Neural progenitor cell (in vitro differentiated cells): Measurements from ENCODE around the gene DEDD. TPM values are rescaled to one million over a fixed set of nuclear protein-coding genes. Genes with fewer than 3 reads are reported as not detected.

Source experiments
- DNase-seq: peaks from one replicate; pipeline ENCODE4 v3.0.0-alpha.2; 2016; ENCODE audit warnings: low spot score
- H2AFZ ChIP-seq: fragments of 200-600 bp; sonication (generic); replicated peaks from 2 replicates; pipeline ENCODE4 v1.6.1; 2016; ENCODE audit warnings: antibody characterized with exemption
- H3F3A ChIP-seq: fragments of 200-600 bp; sonication (generic); 2 replicates; pipeline ENCODE4 v1.6.1; 2016; ENCODE audit warnings: antibody characterized with exemption, low read depth
- H3K27ac ChIP-seq: fragments of 200-600 bp; sonication (generic); 2 replicates; pipeline ENCODE4 v1.5.1; 2016; ENCODE audit warnings: mild to moderate bottlenecking
- H3K27me3 ChIP-seq: fragments of 200-600 bp; sonication (generic); 2 replicates; pipeline ENCODE4 v1.6.1; 2016; ENCODE audit warnings: mild to moderate bottlenecking, moderate library complexity
- H3K36me3 ChIP-seq: fragments of 200-600 bp; sonication (generic); 2 replicates; pipeline ENCODE4 v1.5.1; 2016
- H3K4me1 ChIP-seq: fragments of 200-600 bp; sonication (generic); 2 replicates; pipeline ENCODE4 v1.6.1; 2016; ENCODE audit warnings: mixed run types
- H3K4me2 ChIP-seq: fragments of 200-600 bp; sonication (generic); 2 replicates; pipeline ENCODE4 v1.6.1; 2016
- H3K4me3 ChIP-seq: fragments of 200-600 bp; sonication (generic); 2 replicates; pipeline ENCODE4 v1.5.1; 2016
- H3K79me2 ChIP-seq: fragments of 200-600 bp; sonication (generic); 2 replicates; pipeline ENCODE4 v1.6.1; 2016; ENCODE audit warnings: low read depth
- H3K9ac ChIP-seq: fragments of 200-600 bp; sonication (generic); 2 replicates; pipeline ENCODE4 v1.6.1; 2016
- H3K9me3 ChIP-seq: fragments of 200-600 bp; sonication (generic); 2 replicates; pipeline ENCODE4 v1.5.1; 2016; ENCODE audit warnings: low read depth
- H4K20me1 ChIP-seq: fragments of 200-600 bp; sonication (generic); 2 replicates; pipeline ENCODE4 v1.6.1; 2016; ENCODE audit warnings: low read depth
- H3K27ac Mint-ChIP-seq: 3 replicates; pipeline ENCODE4 v1.8.0; 2021; ENCODE audit warnings: mixed read lengths
- H3K27me3 Mint-ChIP-seq: 2 replicates; pipeline ENCODE4 v1.8.0; 2022; ENCODE audit warnings: low read depth, mild to moderate bottlenecking, inconsistent platforms, moderate library complexity, mixed read lengths; ENCODE audit not compliant: insufficient read depth
- H3K36me3 Mint-ChIP-seq: 3 replicates; pipeline ENCODE4 v1.8.0; 2021; ENCODE audit warnings: mixed read lengths
- H3K4me1 Mint-ChIP-seq: 3 replicates; pipeline ENCODE4 v1.8.0; 2021; ENCODE audit warnings: mixed read lengths
- H3K4me3 Mint-ChIP-seq: 3 replicates; pipeline ENCODE4 v1.8.0; 2021; ENCODE audit warnings: mild to moderate bottlenecking, moderate library complexity, mixed read lengths
- H3K9me3 Mint-ChIP-seq: 3 replicates; pipeline ENCODE4 v1.8.0; 2020; ENCODE audit warnings: mixed read lengths
- EZH2 ChIP-seq: fragments of 200-600 bp; sonication (generic); IDR thresholded peaks from 2 replicates; pipeline ENCODE4 v1.6.1; 2017; ENCODE audit warnings: antibody characterized with exemption, mild to moderate bottlenecking, moderate library complexity
- EZH2phosphoT487 ChIP-seq: fragments of 200-600 bp; sonication (generic); IDR thresholded peaks from 2 replicates; pipeline ENCODE4 v1.6.1; 2017; ENCODE audit warnings: antibody characterized with exemption
- total RNA-seq: library from RNA; depleted of rRNA; stranded (reverse); fragments of >200 nt; gene quantifications from 2 replicates; pipeline ENCODE4 v1.2.3, GENCODE V29; 2015; ENCODE audit warnings: low replicate concordance
- TF ChIP-seq, protein P1 (sequence below): fragments of 200-600 bp; sonication (generic); IDR thresholded peaks from 2 replicates; pipeline ENCODE4 v1.5.1; 2017; ENCODE audit warnings: antibody characterized with exemption, mild to moderate bottlenecking

Gene DEDD
- total RNA-seq, 1 donor from 2014 or later: 29.7 TPM

DNA sequence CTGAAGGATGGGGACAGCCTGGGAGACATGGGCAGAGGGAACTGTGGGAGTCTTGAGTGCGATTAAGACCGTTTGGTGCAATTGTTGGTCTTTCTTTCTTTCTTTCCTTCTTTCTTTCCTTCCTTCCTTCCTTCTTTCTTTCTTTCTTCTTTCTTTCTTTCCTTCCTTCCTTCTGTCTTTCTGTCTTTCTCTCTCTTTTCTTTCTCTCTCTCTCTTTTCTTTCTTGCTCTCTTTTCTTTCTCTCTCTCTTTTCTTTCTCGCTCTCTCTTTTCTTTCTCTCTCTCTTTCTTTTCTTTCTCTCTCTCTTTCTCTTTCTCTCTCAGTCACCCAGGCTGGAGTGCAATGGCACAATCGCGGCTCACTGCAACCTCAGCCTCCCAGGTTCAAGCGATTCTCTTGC is 37.2 kb downstream of the DEDD start:
- Histone ChIP-seq H3K4me3 (no peak overlapping the region), H3K36me3 (no peaks in the 10 kb centered on the region), H4K20me1 (no peaks in the 10 kb centered on the region), H3F3A (peaks cover 8% of the 10 kb centered on the region), H2AFZ (no peak overlapping the region), H3K79me2 (no peaks in the 10 kb centered on the region), H3K9me3 (no peaks in the 10 kb centered on the region), H3K27ac (no peak overlapping the region), H3K4me2 (no peak overlapping the region), H3K27me3 (no peaks in the 10 kb centered on the region), H3K4me1 (no peaks in the 10 kb centered on the region), H3K9ac (no peak overlapping the region)
- no peak for DNase-seq
- Mint-ChIP-seq H3K9me3 (no peaks in the 10 kb centered on the region), H3K4me3 (no peak overlapping the region), H3K36me3 (peaks cover 5% of the 10 kb centered on the region), H3K4me1 (peaks cover 15% of the 10 kb centered on the region), H3K27ac (no peak overlapping the region), H3K27me3 (peaks cover 13% of the 10 kb centered on the region)
- TF ChIP-seq EZH2: no peak
- TF ChIP-seq, protein P1, sequence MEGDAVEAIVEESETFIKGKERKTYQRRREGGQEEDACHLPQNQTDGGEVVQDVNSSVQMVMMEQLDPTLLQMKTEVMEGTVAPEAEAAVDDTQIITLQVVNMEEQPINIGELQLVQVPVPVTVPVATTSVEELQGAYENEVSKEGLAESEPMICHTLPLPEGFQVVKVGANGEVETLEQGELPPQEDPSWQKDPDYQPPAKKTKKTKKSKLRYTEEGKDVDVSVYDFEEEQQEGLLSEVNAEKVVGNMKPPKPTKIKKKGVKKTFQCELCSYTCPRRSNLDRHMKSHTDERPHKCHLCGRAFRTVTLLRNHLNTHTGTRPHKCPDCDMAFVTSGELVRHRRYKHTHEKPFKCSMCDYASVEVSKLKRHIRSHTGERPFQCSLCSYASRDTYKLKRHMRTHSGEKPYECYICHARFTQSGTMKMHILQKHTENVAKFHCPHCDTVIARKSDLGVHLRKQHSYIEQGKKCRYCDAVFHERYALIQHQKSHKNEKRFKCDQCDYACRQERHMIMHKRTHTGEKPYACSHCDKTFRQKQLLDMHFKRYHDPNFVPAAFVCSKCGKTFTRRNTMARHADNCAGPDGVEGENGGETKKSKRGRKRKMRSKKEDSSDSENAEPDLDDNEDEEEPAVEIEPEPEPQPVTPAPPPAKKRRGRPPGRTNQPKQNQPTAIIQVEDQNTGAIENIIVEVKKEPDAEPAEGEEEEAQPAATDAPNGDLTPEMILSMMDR: no peak

GRCh38 chr1:161094481-161094880 is 38.0 kb downstream of the DEDD start:
- Histone ChIP-seq H4K20me1 (no peaks in the 10 kb centered on the region), H3K4me3 (no peak overlapping the region), H3K4me1 (no peaks in the 10 kb centered on the region), H3K4me2 (no peak overlapping the region), H3K36me3 (no peaks in the 10 kb centered on the region), H3K9me3 (no peaks in the 10 kb centered on the region), H3K9ac (no peak overlapping the region), H3K27ac (no peak overlapping the region), H3F3A (peaks cover 8% of the 10 kb centered on the region), H3K27me3 (no peaks in the 10 kb centered on the region), H3K79me2 (no peaks in the 10 kb centered on the region), H2AFZ (no peak overlapping the region)
- Mint-ChIP-seq H3K27me3 (peaks cover 13% of the 10 kb centered on the region), H3K36me3 (no peaks in the 10 kb centered on the region), H3K4me1 (peaks cover 15% of the 10 kb centered on the region), H3K27ac (no peak overlapping the region), H3K4me3 (no peak overlapping the region), H3K9me3 (no peaks in the 10 kb centered on the region)
- DNase-seq: no peak
- no peak for TF ChIP-seq EZH2phosphoT487
- TF ChIP-seq, protein P1: no peak
- TF ChIP-seq EZH2: no peak

DNA sequence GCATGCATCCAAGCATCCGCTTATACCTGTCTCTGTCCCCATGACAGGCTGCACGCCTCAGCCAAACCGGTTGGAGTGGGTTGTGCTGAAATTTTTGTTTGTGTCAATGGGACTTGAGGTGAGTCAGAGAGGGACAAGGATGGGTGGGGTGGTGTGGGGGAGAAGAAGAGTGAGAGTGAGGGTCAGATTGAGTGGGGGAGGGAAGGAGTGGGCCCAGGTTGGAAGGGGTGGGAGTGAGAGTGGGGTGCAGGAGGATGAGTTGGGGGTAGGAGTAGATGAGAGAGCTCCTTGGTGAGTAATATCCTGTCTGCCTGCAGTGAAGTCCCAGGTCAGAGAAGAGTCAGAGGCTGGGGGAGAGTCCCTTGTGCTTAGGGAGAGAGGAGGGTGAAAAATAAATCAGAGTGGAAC is 39.8 kb downstream of the DEDD start:
- Histone ChIP-seq H3K4me2 (no peak overlapping the region), H3K9me3 (no peaks in the 10 kb centered on the region), H3K27ac (no peak overlapping the region), H2AFZ (no peak overlapping the region), H3K9ac (no peak overlapping the region), H3K79me2 (no peaks in the 10 kb centered on the region), H3K36me3 (no peaks in the 10 kb centered on the region), H3F3A (no peaks in the 10 kb centered on the region), H4K20me1 (no peaks in the 10 kb centered on the region), H3K27me3 (no peaks in the 10 kb centered on the region), H3K4me1 (no peaks in the 10 kb centered on the region), H3K4me3 (no peak overlapping the region)
- H3K4me1 Mint-ChIP-seq: peaks cover 6% of the 10 kb centered on the region
- H3K4me3 Mint-ChIP-seq: no peak overlapping the region
- H3K36me3 Mint-ChIP-seq: no peaks in the 10 kb centered on the region
- H3K27me3 Mint-ChIP-seq: peaks cover 9% of the 10 kb centered on the region
- H3K9me3 Mint-ChIP-seq: no peaks in the 10 kb centered on the region
- no peak for DNase-seq
- TF ChIP-seq EZH2: no peak
- no peak for TF ChIP-seq EZH2phosphoT487
- TF ChIP-seq, protein P1: no peak
- H3K27ac Mint-ChIP-seq: no peak overlapping the region
